BJ (cell line): ENCODE results near the gene PARD6B. TPM values are rescaled to one million over a fixed set of nuclear protein-coding genes. Genes with fewer than 3 reads are reported as not detected.
"Not testable (repeated sequence)": the region's sequence is repeated elsewhere in the genome, so short reads cannot be mapped to it uniquely, and the experiment has no call there.

ENCODE experiments used
- CTCF ChIA-PET: fragments of 350-600 bp; formaldehyde crosslinking; extraction: SDS; loops from one replicate; lab custom pipeline; 2021; ENCODE audit warnings: antibody characterized with exemption, inconsistent platforms; lab: Yijun Ruan, JAX
- POLR2A ChIA-PET: fragments of 300-600 bp; sonication (Branson Sonifier 250); formaldehyde crosslinking; extraction: SDS; loops from one replicate; lab custom pipeline; 2021; ENCODE audit warnings: antibody characterized with exemption; lab: Charles Lee
- DNase-seq: peaks from one replicate; pipeline ENCODE4 v3.0.0-alpha.2; 2011; ENCODE audit warnings: low read depth
- H3K27me3 ChIP-seq: 2 replicates; pipeline ENCODE4 v1.6.0; 2011; ENCODE audit warnings: low read length; ENCODE audit not compliant: control insufficient read depth, insufficient read depth
- H3K36me3 ChIP-seq: 2 replicates; pipeline ENCODE4 v1.5.1; 2011; ENCODE audit warnings: low read length; ENCODE audit not compliant: control insufficient read depth, insufficient read depth
- H3K4me3 ChIP-seq: 2 replicates; pipeline ENCODE4 v1.5.1; 2011; ENCODE audit warnings: low read depth, mild to moderate bottlenecking, control low read depth, low read length
- polyA plus RNA-seq: library from polyadenylated mRNA; depleted of rRNA; stranded (reverse); fragments of >200 nt; gene quantifications from 2 replicates; pipeline ENCODE4 v1.2.3, GENCODE V29; 2011
- TF ChIP-seq, protein P1 (sequence below): IDR thresholded peaks from 2 replicates; pipeline ENCODE4 v1.5.1; 2011; ENCODE audit warnings: low read depth, mild to moderate bottlenecking, control low read depth, inconsistent platforms, low read length, moderate library complexity; ENCODE audit not compliant: insufficient read depth

The PARD6B gene
- polyA plus RNA-seq, 1 experiment = 0.11 TPM

DNA sequence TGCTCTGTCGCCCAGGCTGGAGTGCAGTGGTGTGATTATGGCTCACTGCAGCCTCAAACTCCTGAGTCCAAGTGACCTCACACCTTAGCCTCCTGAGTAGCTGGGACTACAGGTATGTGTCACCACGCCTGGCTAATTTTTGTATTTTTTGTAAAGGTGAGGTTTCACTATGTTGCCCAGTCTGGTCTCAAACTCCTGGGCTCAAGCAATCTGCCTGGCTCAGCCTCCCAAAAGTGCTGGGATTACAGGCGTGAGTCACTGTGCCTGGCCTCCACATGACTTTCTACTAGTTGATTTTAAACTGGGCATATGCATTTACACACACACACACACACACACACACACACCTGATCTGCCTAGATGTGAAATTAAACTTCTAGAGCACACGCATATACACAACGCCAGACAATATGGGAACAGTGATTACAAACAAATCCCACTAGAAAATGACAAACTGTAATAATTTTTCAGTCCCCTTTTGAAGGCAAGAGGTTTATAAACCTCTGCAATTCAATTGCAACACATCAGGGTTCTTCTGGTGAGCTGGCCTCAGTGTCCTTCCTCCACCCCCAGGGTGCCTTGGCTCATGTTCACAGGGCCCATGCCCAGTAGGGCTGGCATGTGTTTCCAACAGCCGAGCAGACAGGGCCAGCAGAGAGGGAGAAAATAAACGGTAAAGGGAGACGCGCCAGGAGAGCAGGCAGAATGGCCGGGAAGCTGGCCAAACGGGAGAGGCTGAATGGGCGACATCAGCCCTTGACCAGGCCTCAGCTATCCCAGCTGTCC, 31.2 kb downstream of the PARD6B start:
- Histone ChIP-seq H3K27me3 (no peaks in the 10 kb centered on the region), H3K36me3 (no peaks in the 10 kb centered on the region), H3K4me3 (no peak overlapping the region)
- no peak for DNase-seq
- ChIA-PET POLR2A (no interaction called here), CTCF (interaction anchor here (0.6 to 2.9 kb wide), 3 partner anchors 11 to 23 kb away, joined by 3 to 8 read pairs (median 4); no protein-coding TSS in a partner anchor)
- TF ChIP-seq, protein P1, sequence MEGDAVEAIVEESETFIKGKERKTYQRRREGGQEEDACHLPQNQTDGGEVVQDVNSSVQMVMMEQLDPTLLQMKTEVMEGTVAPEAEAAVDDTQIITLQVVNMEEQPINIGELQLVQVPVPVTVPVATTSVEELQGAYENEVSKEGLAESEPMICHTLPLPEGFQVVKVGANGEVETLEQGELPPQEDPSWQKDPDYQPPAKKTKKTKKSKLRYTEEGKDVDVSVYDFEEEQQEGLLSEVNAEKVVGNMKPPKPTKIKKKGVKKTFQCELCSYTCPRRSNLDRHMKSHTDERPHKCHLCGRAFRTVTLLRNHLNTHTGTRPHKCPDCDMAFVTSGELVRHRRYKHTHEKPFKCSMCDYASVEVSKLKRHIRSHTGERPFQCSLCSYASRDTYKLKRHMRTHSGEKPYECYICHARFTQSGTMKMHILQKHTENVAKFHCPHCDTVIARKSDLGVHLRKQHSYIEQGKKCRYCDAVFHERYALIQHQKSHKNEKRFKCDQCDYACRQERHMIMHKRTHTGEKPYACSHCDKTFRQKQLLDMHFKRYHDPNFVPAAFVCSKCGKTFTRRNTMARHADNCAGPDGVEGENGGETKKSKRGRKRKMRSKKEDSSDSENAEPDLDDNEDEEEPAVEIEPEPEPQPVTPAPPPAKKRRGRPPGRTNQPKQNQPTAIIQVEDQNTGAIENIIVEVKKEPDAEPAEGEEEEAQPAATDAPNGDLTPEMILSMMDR = no peak

DNA sequence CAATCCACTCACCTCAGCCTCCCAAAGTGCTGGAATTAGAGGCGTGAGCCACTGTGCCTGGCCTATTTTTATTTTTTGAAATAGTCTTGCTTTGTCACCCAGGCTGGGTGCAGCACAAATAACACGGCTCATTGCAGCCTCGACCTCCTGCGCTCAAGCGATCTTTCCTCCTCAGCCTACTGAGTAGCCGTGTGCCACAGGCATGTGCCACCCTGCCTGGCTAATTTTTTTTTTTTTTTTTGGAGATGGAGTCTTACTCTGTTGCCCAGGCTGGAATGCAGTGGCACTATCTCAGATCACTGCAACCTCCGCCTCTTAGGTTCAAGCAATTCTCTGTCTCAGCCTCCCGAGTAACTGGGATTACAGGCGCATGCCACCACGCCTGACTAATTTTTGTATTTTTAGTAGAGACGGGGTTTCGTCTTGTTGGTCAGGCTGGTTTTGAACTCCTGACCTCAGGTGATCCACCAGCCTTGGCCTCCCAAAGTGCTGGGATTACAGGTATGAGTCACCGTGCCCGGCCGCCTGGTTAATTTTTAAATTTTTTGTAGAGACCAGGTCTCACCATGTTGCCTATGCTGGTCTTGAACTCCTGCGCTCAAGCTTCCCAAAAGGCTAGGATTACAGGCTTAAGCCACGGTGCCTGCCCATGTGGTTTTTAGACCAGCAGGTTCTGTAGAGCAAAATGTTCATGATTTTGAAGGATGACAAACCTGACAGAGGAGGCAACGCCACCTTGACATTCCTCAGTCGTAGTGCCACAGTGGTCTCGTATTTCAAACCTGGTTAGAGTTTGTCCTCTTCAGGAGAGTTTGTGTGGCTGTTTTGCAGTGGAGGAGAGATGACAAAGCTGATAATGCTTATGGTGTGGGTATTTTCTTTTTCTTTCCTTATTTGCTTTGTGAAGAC, 32.4 kb downstream of the PARD6B start:
- CTCF ChIA-PET = interaction anchor here (0.6 to 2.9 kb wide), 3 partner anchors 12 to 111 kb away, joined by 3 to 8 read pairs (median 6); no protein-coding TSS in a partner anchor
- POLR2A ChIA-PET = not testable (repeated sequence)

DNA sequence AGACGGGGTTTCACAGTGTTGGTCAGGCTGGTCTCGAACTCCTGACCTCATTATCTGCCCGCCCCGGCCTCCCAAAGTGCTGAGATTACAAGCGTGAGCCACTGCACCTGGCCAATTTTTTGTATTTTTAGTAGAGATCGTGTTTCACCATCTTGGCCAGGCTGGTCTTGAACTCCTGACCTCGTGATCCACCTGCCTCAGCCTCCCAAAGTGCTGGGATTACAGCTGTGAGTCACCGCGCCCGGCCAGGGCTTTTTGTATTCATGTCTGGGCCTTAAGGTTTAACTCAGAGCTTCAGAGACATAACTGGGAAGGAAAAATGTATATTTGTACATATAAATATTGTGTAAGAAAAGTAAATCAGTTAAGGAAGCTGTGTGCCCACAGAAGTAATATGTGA, 33.9 kb downstream of the PARD6B start:
- CTCF ChIA-PET = interaction anchor here (0.7 to 1.8 kb wide), 7 partner anchors 9 to 139 kb away, joined by 3 to 6 read pairs (median 3); partner anchors contain the start of gene BCAS4
- H3K36me3 ChIP-seq, DNase-seq, H3K4me3 ChIP-seq, H3K27me3 ChIP-seq, POLR2A ChIA-PET: not testable (repeated sequence)

More for the DNA sequence above, 32.4 kb downstream of the PARD6B start:
- not testable (repeated sequence) for DNase-seq, H3K36me3 ChIP-seq, H3K27me3 ChIP-seq, H3K4me3 ChIP-seq

DNA sequence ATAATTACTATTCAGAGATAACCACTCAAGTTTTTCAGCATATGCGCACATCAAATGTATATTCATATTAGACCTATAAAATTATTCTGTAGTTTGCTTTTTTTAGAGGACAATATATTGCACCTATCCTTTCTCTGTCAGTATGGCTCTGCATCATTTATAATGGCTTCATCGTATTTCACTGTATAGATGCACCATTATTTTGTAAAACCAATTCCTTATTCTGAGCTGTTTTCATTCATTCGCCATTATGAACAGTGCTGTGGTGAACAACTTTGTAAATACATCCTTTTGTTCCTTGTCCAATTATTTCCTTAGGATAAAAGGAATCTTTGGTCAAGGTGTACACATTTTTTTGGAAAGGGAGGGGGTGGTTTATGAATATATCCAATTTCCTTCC, 34.3 kb downstream of the PARD6B start:
- no peaks in the 10 kb centered on the region for H3K36me3 ChIP-seq
- ChIA-PET POLR2A (no interaction called here), CTCF (interaction anchor here (0.7 to 1.8 kb wide), 9 partner anchors 8 to 139 kb away, joined by 3 to 6 read pairs (median 3); partner anchors contain the start of gene BCAS4)
- no peaks in the 10 kb centered on the region for H3K27me3 ChIP-seq
- DNase-seq = no peak
- TF ChIP-seq, protein P1 = no peak
- H3K4me3 ChIP-seq = no peak overlapping the region

DNA sequence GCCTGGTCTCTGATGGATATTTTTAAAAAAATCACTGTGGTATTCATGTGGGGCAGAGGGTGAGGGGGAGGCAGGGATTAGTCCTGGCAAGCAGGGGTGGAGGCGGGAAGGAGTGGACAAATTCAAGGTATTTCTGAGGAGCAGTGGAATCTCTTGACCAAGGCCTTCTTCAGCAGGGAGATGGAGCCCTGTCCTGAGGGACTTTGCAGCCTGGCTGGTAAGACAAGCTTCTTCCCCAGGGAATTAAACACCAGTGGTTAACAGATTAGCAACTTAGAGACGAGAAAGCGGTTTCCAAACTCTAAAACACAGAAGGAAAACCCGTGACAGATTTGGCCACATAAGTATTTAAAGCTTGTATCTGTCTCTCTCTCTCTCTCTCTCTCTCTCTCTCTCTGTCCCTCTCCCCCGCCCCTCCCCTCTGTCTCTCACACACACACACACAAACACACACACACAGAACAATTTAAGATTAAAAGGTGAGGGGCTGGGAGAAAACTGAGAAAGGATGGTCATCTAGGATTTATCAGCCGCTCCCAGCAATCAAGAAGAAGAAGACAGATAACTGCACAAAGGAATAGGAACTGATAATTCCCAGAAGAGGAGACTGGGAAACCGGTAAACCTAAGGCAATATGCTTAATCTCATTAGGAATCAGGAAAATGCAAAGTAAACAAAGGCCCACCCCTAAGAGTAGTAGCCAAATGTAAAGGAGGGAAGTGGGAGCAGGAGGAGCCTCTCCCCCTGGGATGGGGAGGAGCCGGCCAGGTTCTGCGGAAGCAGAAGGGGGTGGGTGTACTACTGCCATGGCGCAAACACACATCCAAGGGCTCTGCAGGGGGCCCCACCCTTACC, 35.8 kb downstream of the PARD6B start:
- H3K4me3 ChIP-seq, H3K36me3 ChIP-seq, POLR2A ChIA-PET, DNase-seq, H3K27me3 ChIP-seq: not testable (repeated sequence)
- CTCF ChIA-PET = interaction anchor here (0.6 to 1.3 kb wide), 3 partner anchors 17 to 788 kb away, joined by 3 to 4 read pairs (median 3); no protein-coding TSS in a partner anchor

DNA sequence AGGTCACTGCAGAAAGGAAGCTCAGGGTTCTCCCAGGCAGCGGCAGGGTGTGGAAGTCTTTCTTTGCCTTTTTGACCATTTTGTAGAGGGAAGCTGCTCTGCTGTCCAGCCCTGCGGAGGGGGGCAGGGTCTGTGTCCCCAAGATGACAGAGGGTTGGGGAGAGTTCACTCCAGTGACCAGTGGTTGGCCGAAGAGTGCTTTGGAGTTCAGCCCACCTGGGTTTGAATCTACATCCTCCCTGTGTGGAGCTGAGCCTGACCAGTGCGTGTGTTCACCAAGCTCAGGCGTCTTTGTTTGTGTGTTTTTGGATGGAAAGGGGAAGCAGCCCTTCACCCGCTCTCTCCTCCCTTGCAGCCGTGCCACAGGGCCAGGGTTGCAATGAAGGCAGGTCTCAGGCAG, 37.6 kb downstream of the PARD6B start:
- POLR2A ChIA-PET, H3K27me3 ChIP-seq, DNase-seq, H3K4me3 ChIP-seq, H3K36me3 ChIP-seq: not testable (repeated sequence)
- CTCF ChIA-PET = interaction anchor here (0.9 kb wide), 1 partner anchor 133 kb away, joined by 3 read pairs; no protein-coding TSS in a partner anchor

DNA sequence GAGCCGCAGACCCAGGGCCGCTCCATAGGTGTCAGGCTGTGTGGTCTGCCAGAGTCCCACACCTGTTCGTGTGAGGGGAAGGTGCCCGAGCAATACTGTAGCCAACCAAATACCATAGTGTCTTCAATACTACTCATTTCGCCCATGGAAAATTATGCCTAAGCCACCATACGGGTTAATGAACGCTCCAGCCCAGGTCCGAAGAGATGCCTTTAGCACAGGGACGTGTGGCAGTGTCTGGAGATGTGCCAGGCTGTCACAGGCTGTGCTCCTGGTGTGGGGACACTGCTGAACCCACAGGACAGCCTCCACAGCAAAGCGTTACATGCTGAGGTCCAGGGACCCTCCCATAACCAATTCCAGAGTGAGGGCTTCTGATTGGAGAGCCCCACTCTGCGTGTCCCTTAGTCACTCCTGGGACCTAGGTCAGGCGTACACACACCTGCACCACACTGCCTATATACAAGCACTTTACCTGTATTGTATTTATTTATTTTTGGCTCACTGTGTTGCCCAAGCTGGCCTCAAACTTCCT, 38.2 kb downstream of the PARD6B start:
- CTCF ChIA-PET, H3K4me3 ChIP-seq, DNase-seq, H3K36me3 ChIP-seq, H3K27me3 ChIP-seq, POLR2A ChIA-PET: not testable (repeated sequence)

DNA sequence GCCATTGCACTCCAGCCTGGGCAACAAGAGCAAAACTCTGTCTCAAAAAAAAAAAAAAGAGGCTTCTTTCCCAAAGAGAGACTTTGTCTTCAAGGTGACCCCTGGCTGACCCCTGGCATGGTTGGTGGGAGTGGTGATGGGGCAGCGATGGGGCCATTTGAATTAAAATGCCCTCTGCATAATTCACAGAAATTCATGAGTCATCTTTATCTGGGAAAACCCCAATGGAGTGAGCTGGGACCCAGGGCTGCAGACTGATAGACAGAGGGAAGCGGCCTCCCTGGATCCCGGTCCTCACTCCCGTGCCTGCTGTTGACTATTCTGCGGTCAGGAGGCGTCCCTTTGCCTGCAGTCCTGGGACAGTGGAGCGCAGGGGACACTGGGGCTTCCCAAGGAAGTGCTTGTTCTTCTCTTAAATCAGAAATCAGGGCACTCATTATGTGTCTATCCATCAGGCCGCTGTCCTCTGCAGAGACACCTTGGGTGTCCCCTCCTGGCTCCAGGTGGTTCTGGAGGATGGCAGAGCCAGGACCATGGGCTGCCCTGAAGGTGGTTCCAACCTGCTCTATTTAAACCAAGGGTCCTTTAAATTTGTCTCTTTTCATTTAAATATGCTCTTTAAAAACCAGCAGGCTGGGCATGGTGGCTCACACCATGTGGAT, 40.2 kb downstream of the PARD6B start:
- H3K4me3 ChIP-seq, POLR2A ChIA-PET, DNase-seq, H3K36me3 ChIP-seq, H3K27me3 ChIP-seq: not testable (repeated sequence)
- CTCF ChIA-PET = interaction anchor here (0.6 to 1.7 kb wide), 3 partner anchors 10 to 146 kb away, joined by 3 to 5 read pairs (median 3); no protein-coding TSS in a partner anchor
